Dermis microvascular lymphatic vessel endothelial cell (primary cell): Measurements from ENCODE around the gene STXBP5. TPM values are rescaled to one million over a fixed set of nuclear protein-coding genes. Genes with fewer than 3 reads are reported as not detected.

Experiments used
- DNase-seq, 2 donors: peaks; one replicate each; pipeline versions ENCODE4 v3.0.0 to v3.0.0-alpha.2; 2010; ENCODE audit warnings: low read depth in 2 of 2
- total RNA-seq: library from RNA; depleted of rRNA; stranded (reverse); fragments of >200 nt; gene quantifications from 2 replicates; pipeline ENCODE4 v1.2.1, GENCODE V29; 2014

Gene STXBP5
- total RNA-seq, 1 donor from 2014 or later, result 15.1 TPM

DNA sequence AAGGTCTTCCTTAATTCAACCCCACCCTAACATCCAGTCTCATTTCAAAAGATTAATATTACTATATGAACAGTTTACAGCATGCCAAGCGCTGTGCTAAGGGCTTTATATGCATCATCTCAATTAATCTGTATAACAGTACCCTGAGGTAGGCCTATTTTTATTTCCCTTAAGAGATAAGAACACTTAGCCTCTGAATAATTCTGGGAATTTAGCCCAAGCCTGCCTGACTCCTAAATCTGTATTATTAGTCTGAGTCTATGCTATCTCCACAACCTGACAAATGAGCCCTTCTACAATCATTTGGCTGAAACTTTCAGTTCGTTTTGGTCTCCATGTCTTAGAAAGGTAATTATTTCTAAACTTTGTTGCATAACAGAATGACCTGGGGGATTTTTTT, 226.6 kb downstream of the STXBP5 start:
- no peak for DNase-seq

- no peak for DNase-seq
Measured at GRCh38 chr6:147434076-147434475, 229.9 kb downstream of the STXBP5 start.

GRCh38 chr6:147434516-147434915, 230.3 kb downstream of the STXBP5 start:
- DNase-seq, result no peak

GRCh38 chr6:147437615-147438014, 233.4 kb downstream of the STXBP5 start:
- no peak for DNase-seq

- no peak for DNase-seq
Measured at GRCh38 chr6:147438758-147439528, 234.7 kb downstream of the STXBP5 start.
